BJ (cell line): Measurements from ENCODE around the gene TUBA1A. TPM values are rescaled to one million over a fixed set of nuclear protein-coding genes. Genes with fewer than 3 reads are reported as not detected.

Experiments
- CTCF ChIA-PET: fragments of 350-600 bp; formaldehyde crosslinking; extraction: SDS; loops from one replicate; lab custom pipeline; 2021; ENCODE audit warnings: antibody characterized with exemption, inconsistent platforms; lab: Yijun Ruan, JAX
- POLR2A ChIA-PET: fragments of 300-600 bp; sonication (Branson Sonifier 250); formaldehyde crosslinking; extraction: SDS; loops from one replicate; lab custom pipeline; 2021; ENCODE audit warnings: antibody characterized with exemption; lab: Charles Lee
- DNase-seq: peaks from one replicate; pipeline ENCODE4 v3.0.0-alpha.2; 2011; ENCODE audit warnings: low read depth
- H3K27me3 ChIP-seq: 2 replicates; pipeline ENCODE4 v1.6.0; 2011; ENCODE audit warnings: low read length; ENCODE audit not compliant: control insufficient read depth, insufficient read depth
- H3K36me3 ChIP-seq: 2 replicates; pipeline ENCODE4 v1.5.1; 2011; ENCODE audit warnings: low read length; ENCODE audit not compliant: control insufficient read depth, insufficient read depth
- H3K4me3 ChIP-seq: 2 replicates; pipeline ENCODE4 v1.5.1; 2011; ENCODE audit warnings: low read depth, mild to moderate bottlenecking, control low read depth, low read length
- CTCF ChIP-seq: IDR thresholded peaks from 2 replicates; pipeline ENCODE4 v1.5.1; 2011; ENCODE audit warnings: low read depth, mild to moderate bottlenecking, control low read depth, inconsistent platforms, low read length, moderate library complexity; ENCODE audit not compliant: insufficient read depth
- polyA plus RNA-seq: library from polyadenylated mRNA; depleted of rRNA; stranded (reverse); fragments of >200 nt; gene quantifications from 2 replicates; pipeline ENCODE4 v1.2.3, GENCODE V29; 2011

The TUBA1A gene
- polyA plus RNA-seq, 1 experiment = 820 TPM

- CTCF ChIA-PET = interaction anchor here (1.7 kb wide), 1 partner anchor 12 kb away, joined by 8 read pairs; no protein-coding TSS in a partner anchor
- POLR2A ChIA-PET = interaction anchor here (0.7 kb wide), 1 partner anchor 91 kb away, joined by 3 read pairs; the partner anchor contains the start of gene LMBR1L
- Histone ChIP-seq H3K4me3 (no peak overlapping the region), H3K27me3 (no peaks in the 10 kb centered on the region), H3K36me3 (no peaks in the 10 kb centered on the region)
- TF ChIP-seq CTCF = no peak
- DNase-seq = no peak
Observed at GRCh38 chr12:49201595-49202295, 12.9 kb upstream of the TUBA1A start.

- POLR2A ChIA-PET = interaction anchor here (0.7 kb wide), 1 partner anchor 90 kb away, joined by 3 read pairs; the partner anchor contains the start of gene LMBR1L
- DNase-seq = peak; percentile 69
- CTCF ChIA-PET = interaction anchor here (1.7 kb wide), 1 partner anchor 13 kb away, joined by 8 read pairs; no protein-coding TSS in a partner anchor
- no peak for TF ChIP-seq CTCF
- Histone ChIP-seq H3K27me3 (no peaks in the 10 kb centered on the region), H3K4me3 (no peak overlapping the region), H3K36me3 (no peaks in the 10 kb centered on the region)
Observed at GRCh38 chr12:49200919-49201594, 12.2 kb upstream of the TUBA1A start.

- Histone ChIP-seq H3K4me3 (no peak overlapping the region), H3K27me3 (no peaks in the 10 kb centered on the region), H3K36me3 (no peaks in the 10 kb centered on the region)
- ChIA-PET CTCF (interaction anchor here (0.6 to 1.5 kb wide), 3 partner anchors 35 to 68 kb away, joined by 3 to 5 read pairs (median 3); partner anchors contain the start of gene TUBA1B), POLR2A (no interaction called here)
- no peak for DNase-seq
- no peak for TF ChIP-seq CTCF
Observed at GRCh38 chr12:49198431-49199155, 9.7 kb upstream of the TUBA1A start.

GRCh38 chr12:49197256-49197655 is 8.4 kb upstream of the TUBA1A start:
- no peak for DNase-seq
- ChIA-PET CTCF (interaction anchor here (1.0 to 1.5 kb wide), 2 partner anchors 9 to 66 kb away, joined by 3 to 4 read pairs; partner anchors contain the start of gene TUBA1B), POLR2A (no interaction called here)
- no peak overlapping the region for H3K4me3 ChIP-seq
- no peak for TF ChIP-seq CTCF
- no peaks in the 10 kb centered on the region for H3K36me3 ChIP-seq
- no peaks in the 10 kb centered on the region for H3K27me3 ChIP-seq
